Amniotic stem cell (primary cell): Measurements from ENCODE around the gene RPS6KB1.
A peak's percentile ranks its signal among the peaks of the same experiment; 100 is the strongest.
"Not testable (repeated sequence)": the region's sequence is repeated elsewhere in the genome, so short reads cannot be mapped to it uniquely, and the experiment has no call there.

Source experiments
- DNase-seq: peaks from one replicate; lab custom pipeline; 2025; lab: John Stamatoyannopoulos, UW

RPS6KB1 gene

GRCh38 chr17:59946433-59946832, 53.5 kb downstream of the RPS6KB1 start:
- DNase-seq, result not testable (repeated sequence)

- not testable (repeated sequence) for DNase-seq
Observed at GRCh38 chr17:59947310-59947709, 54.4 kb downstream of the RPS6KB1 start.

GRCh38 chr17:59950049-59950448, 57.1 kb downstream of the RPS6KB1 start:
- DNase-seq, result no peak

GRCh38 chr17:59954856-59955255, 61.9 kb downstream of the RPS6KB1 start:
- no peak for DNase-seq

- not testable (repeated sequence) for DNase-seq
Observed at GRCh38 chr17:59959574-59959973, 66.7 kb downstream of the RPS6KB1 start.

DNA sequence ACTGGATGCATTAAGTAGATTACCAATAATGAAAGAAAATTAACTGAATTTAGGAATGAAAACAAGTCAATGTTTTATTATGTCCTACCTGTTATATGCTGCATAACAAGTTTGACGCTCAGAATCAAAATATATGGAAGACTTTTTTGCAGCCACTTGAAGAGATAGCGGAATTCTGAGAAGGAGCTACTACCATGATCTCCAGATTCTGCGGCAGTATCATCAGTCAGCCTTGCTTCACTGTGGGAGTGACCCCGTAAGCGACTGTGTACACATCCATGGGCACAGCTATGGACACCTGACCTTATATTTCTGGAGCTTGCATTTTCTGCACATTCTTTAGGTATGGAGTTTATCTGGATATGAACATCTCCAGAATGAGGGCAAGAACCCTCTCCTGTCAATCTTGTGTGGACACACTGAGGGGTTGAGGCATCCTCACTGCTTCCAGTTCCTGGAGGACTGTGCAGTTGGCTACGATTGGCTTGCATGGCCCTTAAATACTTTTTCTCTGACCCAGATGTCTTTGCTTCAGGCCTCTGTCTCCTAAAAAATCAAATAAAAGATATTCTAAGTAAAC, 69.9 kb downstream of the RPS6KB1 start:
- no peak for DNase-seq

GRCh38 chr17:59963738-59964481, 71.0 kb downstream of the RPS6KB1 start:
- peak; percentile 33 for DNase-seq

GRCh38 chr17:59964482-59965328, 71.8 kb downstream of the RPS6KB1 start, which contains the start of gene RNFT1:
RNFT1 (minus strand) TSS chr17:59964740; CDS start chr17:59964663, 77 bp downstream.
- peak; percentile 81 for DNase-seq

- DNase-seq, result not testable (repeated sequence)
Observed at GRCh38 chr17:59971771-59972170, 78.8 kb downstream of the RPS6KB1 start.

- DNase-seq, result no peak
Observed at GRCh38 chr17:59972778-59973177, 79.9 kb downstream of the RPS6KB1 start.

DNA sequence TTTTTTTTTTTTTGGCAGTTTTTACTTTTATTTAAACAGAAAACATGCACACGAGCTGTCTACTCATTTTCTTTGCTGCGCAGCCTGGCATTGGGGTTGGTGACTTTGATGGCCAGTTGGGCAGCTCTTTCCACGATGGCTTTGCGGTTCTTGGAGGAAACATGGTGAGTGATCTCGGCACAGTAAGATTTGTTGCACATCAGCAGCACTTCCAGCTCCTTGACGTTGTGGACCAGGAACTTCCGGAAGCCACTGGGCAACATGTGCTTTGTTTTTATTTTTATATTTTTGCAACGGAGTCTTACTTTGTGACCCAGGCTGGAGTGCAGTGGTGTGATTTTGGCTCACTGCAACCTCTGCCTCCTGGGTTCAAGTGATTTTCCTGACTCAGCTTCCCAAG, 80.6 kb downstream of the RPS6KB1 start:
- DNase-seq, result not testable (repeated sequence)

- not testable (repeated sequence) for DNase-seq
Observed at GRCh38 chr17:59975166-59975565, 82.2 kb downstream of the RPS6KB1 start.

GRCh38 chr17:59996608-59997007, 103.7 kb downstream of the RPS6KB1 start:
- DNase-seq, result not testable (repeated sequence)
